ENCODE data around the gene FAAH. TPM values are rescaled to one million over a fixed set of nuclear protein-coding genes. Genes with fewer than 3 reads are reported as not detected.

Gene FAAH
- total RNA-seq, 1 experiment from 2014 or later: 38.6 TPM

DNA sequence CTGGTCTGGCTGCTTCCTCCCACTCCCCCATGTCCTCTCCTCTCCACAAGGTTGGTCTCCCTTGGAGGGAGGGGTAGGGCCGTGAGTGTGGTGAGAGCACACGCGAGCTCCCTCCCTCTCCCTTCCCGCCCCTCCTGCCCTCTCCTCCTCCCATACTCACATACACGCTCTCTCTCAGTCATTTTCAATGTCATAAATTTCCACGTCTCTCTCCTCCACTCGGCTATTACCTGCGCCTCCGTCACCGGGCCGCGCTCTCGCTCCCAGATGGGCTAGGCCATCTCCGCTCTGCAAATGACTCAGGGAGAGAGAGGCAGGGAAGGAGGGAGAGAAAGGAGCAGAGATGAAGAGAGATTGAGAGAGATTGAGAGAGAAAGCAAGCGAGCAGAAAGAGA lies 58.8 kb downstream of the FAAH start:
- DNase-seq (ENCODE audit: low spot score) (no peak), ATAC-seq (peak; percentile 12)
- Mint-ChIP-seq H3K27ac (no peak overlapping the region), H3K4me1 (peaks cover 47% of the 10 kb centered on the region), H3K27me3 (ENCODE audit: low read depth) (peaks cover 76% of the 10 kb centered on the region), H3K4me3 (peak overlapping the region; percentile 49), H3K36me3 (no peaks in the 10 kb centered on the region), H3K9me3 (no peaks in the 10 kb centered on the region)
- CTCF ChIA-PET: interaction anchor here (0.7 to 5.4 kb wide), 10 partner anchors 11 to 272 kb away, joined by 3 to 55 read pairs (median 4); no protein-coding TSS in a partner anchor
- POLR2A ChIA-PET: no interaction called here
- TF ChIP-seq GABPB1 (CRISPR knock-in tag; IDR thresholded peaks at IDR 0.05) (no peak), SOX15 (CRISPR knock-in tag; IDR thresholded peaks at IDR 0.05) (no peak), ZNF423 (CRISPR knock-in tag; IDR thresholded peaks at IDR 0.05) (no peak), NR2C2 (CRISPR knock-in tag; IDR thresholded peaks at IDR 0.05) (no peak), MXD4 (CRISPR knock-in tag; IDR thresholded peaks at IDR 0.05; ENCODE audit: borderline replicate concordance) (no peak), JAZF1 (CRISPR knock-in tag; IDR thresholded peaks at IDR 0.05) (no peak), ETV6 (CRISPR knock-in tag; IDR thresholded peaks at IDR 0.05) (no peak), ZNF396 (CRISPR knock-in tag; IDR thresholded peaks at IDR 0.05; ENCODE audit: borderline replicate concordance) (no peak), NR1H2 (CRISPR knock-in tag; IDR thresholded peaks at IDR 0.05) (no peak), HMGA2 (CRISPR knock-in tag; IDR thresholded peaks at IDR 0.05) (no peak), SP1 (CRISPR knock-in tag; conservative IDR thresholded peaks at IDR 0.05) (no peak), ZNF263 (CRISPR knock-in tag; IDR thresholded peaks at IDR 0.05; ENCODE audit: low read depth) (no peak)
- TF ChIP-seq, protein P1, sequence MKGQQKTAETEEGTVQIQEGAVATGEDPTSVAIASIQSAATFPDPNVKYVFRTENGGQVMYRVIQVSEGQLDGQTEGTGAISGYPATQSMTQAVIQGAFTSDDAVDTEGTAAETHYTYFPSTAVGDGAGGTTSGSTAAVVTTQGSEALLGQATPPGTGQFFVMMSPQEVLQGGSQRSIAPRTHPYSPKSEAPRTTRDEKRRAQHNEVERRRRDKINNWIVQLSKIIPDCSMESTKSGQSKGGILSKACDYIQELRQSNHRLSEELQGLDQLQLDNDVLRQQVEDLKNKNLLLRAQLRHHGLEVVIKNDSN (CRISPR knock-in tag; IDR thresholded peaks at IDR 0.05): no peak
- TF ChIP-seq, protein P2, sequence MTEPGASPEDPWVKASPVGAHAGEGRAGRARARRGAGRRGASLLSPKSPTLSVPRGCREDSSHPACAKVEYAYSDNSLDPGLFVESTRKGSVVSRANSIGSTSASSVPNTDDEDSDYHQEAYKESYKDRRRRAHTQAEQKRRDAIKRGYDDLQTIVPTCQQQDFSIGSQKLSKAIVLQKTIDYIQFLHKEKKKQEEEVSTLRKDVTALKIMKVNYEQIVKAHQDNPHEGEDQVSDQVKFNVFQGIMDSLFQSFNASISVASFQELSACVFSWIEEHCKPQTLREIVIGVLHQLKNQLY (CRISPR knock-in tag; IDR thresholded peaks at IDR 0.05): no peak
- TF ChIP-seq, protein P3, sequence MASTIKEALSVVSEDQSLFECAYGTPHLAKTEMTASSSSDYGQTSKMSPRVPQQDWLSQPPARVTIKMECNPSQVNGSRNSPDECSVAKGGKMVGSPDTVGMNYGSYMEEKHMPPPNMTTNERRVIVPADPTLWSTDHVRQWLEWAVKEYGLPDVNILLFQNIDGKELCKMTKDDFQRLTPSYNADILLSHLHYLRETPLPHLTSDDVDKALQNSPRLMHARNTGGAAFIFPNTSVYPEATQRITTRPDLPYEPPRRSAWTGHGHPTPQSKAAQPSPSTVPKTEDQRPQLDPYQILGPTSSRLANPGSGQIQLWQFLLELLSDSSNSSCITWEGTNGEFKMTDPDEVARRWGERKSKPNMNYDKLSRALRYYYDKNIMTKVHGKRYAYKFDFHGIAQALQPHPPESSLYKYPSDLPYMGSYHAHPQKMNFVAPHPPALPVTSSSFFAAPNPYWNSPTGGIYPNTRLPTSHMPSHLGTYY (CRISPR knock-in tag; IDR thresholded peaks at IDR 0.05): no peak
- TF ChIP-seq, protein P4, sequence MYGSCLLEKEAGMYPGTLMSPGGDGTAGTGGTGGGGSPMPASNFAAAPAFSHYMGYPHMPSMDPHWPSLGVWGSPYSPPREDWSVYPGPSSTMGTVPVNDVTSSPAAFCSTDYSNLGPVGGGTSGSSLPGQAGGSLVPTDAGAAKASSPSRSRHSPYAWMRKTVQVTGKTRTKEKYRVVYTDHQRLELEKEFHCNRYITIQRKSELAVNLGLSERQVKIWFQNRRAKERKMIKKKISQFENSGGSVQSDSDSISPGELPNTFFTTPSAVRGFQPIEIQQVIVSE (CRISPR knock-in tag; IDR thresholded peaks at IDR 0.05; ENCODE audit: borderline replicate concordance): no peak
- TF ChIP-seq, protein P5, sequence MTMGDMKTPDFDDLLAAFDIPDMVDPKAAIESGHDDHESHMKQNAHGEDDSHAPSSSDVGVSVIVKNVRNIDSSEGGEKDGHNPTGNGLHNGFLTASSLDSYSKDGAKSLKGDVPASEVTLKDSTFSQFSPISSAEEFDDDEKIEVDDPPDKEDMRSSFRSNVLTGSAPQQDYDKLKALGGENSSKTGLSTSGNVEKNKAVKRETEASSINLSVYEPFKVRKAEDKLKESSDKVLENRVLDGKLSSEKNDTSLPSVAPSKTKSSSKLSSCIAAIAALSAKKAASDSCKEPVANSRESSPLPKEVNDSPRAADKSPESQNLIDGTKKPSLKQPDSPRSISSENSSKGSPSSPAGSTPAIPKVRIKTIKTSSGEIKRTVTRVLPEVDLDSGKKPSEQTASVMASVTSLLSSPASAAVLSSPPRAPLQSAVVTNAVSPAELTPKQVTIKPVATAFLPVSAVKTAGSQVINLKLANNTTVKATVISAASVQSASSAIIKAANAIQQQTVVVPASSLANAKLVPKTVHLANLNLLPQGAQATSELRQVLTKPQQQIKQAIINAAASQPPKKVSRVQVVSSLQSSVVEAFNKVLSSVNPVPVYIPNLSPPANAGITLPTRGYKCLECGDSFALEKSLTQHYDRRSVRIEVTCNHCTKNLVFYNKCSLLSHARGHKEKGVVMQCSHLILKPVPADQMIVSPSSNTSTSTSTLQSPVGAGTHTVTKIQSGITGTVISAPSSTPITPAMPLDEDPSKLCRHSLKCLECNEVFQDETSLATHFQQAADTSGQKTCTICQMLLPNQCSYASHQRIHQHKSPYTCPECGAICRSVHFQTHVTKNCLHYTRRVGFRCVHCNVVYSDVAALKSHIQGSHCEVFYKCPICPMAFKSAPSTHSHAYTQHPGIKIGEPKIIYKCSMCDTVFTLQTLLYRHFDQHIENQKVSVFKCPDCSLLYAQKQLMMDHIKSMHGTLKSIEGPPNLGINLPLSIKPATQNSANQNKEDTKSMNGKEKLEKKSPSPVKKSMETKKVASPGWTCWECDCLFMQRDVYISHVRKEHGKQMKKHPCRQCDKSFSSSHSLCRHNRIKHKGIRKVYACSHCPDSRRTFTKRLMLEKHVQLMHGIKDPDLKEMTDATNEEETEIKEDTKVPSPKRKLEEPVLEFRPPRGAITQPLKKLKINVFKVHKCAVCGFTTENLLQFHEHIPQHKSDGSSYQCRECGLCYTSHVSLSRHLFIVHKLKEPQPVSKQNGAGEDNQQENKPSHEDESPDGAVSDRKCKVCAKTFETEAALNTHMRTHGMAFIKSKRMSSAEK (CRISPR knock-in tag; IDR thresholded peaks at IDR 0.05; ENCODE audit: borderline replicate concordance): no peak
- TF ChIP-seq, protein P6, sequence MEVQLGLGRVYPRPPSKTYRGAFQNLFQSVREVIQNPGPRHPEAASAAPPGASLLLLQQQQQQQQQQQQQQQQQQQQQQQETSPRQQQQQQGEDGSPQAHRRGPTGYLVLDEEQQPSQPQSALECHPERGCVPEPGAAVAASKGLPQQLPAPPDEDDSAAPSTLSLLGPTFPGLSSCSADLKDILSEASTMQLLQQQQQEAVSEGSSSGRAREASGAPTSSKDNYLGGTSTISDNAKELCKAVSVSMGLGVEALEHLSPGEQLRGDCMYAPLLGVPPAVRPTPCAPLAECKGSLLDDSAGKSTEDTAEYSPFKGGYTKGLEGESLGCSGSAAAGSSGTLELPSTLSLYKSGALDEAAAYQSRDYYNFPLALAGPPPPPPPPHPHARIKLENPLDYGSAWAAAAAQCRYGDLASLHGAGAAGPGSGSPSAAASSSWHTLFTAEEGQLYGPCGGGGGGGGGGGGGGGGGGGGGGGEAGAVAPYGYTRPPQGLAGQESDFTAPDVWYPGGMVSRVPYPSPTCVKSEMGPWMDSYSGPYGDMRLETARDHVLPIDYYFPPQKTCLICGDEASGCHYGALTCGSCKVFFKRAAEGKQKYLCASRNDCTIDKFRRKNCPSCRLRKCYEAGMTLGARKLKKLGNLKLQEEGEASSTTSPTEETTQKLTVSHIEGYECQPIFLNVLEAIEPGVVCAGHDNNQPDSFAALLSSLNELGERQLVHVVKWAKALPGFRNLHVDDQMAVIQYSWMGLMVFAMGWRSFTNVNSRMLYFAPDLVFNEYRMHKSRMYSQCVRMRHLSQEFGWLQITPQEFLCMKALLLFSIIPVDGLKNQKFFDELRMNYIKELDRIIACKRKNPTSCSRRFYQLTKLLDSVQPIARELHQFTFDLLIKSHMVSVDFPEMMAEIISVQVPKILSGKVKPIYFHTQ (CRISPR knock-in tag; IDR thresholded peaks at IDR 0.05): no peak

Measured in WTC11 (cell line).